ENCODE results near the gene VPS33A.

The VPS33A gene

GRCh38 chr12:122250047-122250446 lies 16.2 kb downstream of the VPS33A start:
- no peak for DNase-seq

- no peak for DNase-seq
Observed at GRCh38 chr12:122245553-122245952, 20.7 kb downstream of the VPS33A start.

GRCh38 chr12:122244565-122245371 lies 21.5 kb downstream of the VPS33A start:
- DNase-seq, result no peak

GRCh38 chr12:122243965-122244364 lies 22.3 kb downstream of the VPS33A start:
- DNase-seq, result no peak

- DNase-seq, result no peak
Observed at GRCh38 chr12:122238861-122239260, 27.4 kb downstream of the VPS33A start.

- DNase-seq, result peak; percentile 44
Observed at GRCh38 chr12:122235741-122236140, 30.6 kb downstream of the VPS33A start.

- no peak for DNase-seq
Observed at GRCh38 chr12:122232691-122233090, 33.6 kb downstream of the VPS33A start.

GRCh38 chr12:122230798-122231197 lies 35.5 kb downstream of the VPS33A start:
- no peak for DNase-seq

GRCh38 chr12:122228092-122228491 lies 38.2 kb downstream of the VPS33A start:
- no peak for DNase-seq

GRCh38 chr12:122227341-122227740 lies 39.0 kb downstream of the VPS33A start:
- no peak for DNase-seq

GRCh38 chr12:122226366-122227125 lies 39.7 kb downstream of the VPS33A start:
- DNase-seq, result no peak

- DNase-seq, result peak; percentile 90
Observed at GRCh38 chr12:122225683-122226365, 40.5 kb downstream of the VPS33A start, which contains the start of gene DIABLO. Gene DIABLO (minus strand): TSS chr12:122226052. CDS start chr12:122226014, 38 bp downstream.

GRCh38 chr12:122216445-122216844 lies 49.8 kb downstream of the VPS33A start:
- DNase-seq, result no peak

- DNase-seq, result no peak
Observed at GRCh38 chr12:122215771-122216170, 50.5 kb downstream of the VPS33A start.

- no peak for DNase-seq
Observed at GRCh38 chr12:122208073-122208820, 58.0 kb downstream of the VPS33A start.

GRCh38 chr12:122207391-122207790 lies 58.9 kb downstream of the VPS33A start:
- DNase-seq, result no peak

- DNase-seq, result no peak
Observed at GRCh38 chr12:122206976-122207375, 59.3 kb downstream of the VPS33A start.

- DNase-seq, result no peak
Observed at GRCh38 chr12:122206111-122206881, 60.0 kb downstream of the VPS33A start.

- no peak for DNase-seq
Observed at GRCh38 chr12:122205053-122205925, 61.0 kb downstream of the VPS33A start.

- no peak for DNase-seq
Observed at GRCh38 chr12:122204167-122205052, 61.9 kb downstream of the VPS33A start.
